HFF-Myc (cell line): ENCODE measurements around the gene MAST2.
"Not testable (repeated sequence)": the region's sequence is repeated elsewhere in the genome, so short reads cannot be mapped to it uniquely, and the experiment has no call there.

Experiments
- DNase-seq: peaks from one replicate; pipeline ENCODE4 v3.0.0-alpha.2; 2011; ENCODE audit warnings: low read depth; ENCODE audit errors: extremely low read depth
- H3K4me3 ChIP-seq: replicated peaks from 2 replicates; pipeline ENCODE4 v1.5.1; 2011; ENCODE audit warnings: low read depth, mild to moderate bottlenecking, control low read depth, low read length
- TF ChIP-seq, protein P1 (sequence below): IDR thresholded peaks from 2 replicates; pipeline ENCODE4 v1.5.1; 2012; ENCODE audit warnings: mild to moderate bottlenecking, low read depth, low read length, control low read depth; ENCODE audit errors: missing control alignments

MAST2 gene

DNA sequence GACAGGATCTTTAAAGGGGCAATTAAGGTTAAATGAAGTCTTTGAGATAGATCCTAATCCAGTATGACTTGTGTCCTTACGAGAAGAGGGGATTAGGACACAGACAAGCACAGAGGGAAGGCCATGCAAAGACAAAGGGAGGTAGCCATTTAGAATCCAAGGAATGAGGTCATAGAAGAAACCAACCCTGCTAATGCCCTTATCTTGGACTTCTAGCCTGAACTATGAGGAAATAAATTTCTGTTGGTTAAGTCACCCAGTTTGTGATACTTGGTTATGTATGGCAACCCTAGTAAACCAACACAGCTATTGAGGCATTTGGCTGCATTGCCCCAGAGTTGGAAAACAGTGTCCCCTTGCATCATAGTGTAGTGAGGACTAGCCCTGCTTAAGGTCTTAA is 121.3 kb downstream of the MAST2 start:
- DNase-seq, result no peak
- no peak overlapping the region for H3K4me3 ChIP-seq
- TF ChIP-seq, protein P1, sequence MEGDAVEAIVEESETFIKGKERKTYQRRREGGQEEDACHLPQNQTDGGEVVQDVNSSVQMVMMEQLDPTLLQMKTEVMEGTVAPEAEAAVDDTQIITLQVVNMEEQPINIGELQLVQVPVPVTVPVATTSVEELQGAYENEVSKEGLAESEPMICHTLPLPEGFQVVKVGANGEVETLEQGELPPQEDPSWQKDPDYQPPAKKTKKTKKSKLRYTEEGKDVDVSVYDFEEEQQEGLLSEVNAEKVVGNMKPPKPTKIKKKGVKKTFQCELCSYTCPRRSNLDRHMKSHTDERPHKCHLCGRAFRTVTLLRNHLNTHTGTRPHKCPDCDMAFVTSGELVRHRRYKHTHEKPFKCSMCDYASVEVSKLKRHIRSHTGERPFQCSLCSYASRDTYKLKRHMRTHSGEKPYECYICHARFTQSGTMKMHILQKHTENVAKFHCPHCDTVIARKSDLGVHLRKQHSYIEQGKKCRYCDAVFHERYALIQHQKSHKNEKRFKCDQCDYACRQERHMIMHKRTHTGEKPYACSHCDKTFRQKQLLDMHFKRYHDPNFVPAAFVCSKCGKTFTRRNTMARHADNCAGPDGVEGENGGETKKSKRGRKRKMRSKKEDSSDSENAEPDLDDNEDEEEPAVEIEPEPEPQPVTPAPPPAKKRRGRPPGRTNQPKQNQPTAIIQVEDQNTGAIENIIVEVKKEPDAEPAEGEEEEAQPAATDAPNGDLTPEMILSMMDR, result no peak

DNA sequence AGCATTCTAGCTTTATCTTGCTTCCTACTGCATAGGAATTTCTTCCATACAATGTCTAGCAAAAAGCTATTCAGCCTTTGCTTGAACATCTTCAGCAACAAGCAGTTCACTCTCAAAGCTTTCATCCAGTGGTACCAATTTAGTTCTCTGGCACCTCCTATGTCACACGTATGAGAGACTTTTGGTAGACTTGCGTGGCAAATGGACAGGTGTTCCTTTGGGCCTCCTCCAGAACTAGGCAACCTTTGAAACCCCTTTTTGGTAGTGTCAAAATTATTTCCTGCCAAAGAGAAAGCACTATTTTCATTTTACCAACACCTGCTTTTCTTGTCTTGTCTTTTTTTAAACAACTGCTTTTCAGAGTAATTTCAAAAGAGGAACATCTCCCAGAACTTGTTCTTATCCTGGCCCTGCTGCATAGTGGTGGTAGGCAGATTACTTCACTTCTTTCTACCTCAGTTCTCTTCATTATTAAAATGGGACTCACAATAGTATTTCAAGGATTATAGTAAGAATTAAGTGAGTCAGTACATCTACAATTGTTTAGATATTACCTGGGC is 122.4 kb downstream of the MAST2 start:
- TF ChIP-seq, protein P1, result no peak
- H3K4me3 ChIP-seq, result no peak overlapping the region
- DNase-seq, result no peak

DNA sequence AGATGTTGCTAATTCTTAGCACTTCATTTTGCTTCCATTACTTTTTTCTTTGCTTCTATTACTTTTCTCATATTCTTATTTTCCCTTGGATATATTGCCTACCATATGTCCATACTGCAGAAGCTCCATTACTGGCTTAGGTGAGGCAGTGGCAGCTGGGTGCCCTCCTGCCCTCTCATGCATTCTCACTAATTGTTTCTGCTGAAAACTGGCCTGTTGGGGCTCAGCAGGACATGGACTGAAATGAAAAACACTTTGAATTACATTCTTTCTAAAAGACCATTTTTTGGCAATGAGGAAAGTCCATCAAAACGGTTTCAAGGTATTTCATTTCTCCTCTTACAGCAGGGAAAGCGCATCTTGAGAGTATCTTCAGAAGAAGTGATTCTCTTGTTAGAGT is 122.9 kb downstream of the MAST2 start:
- TF ChIP-seq, protein P1, result no peak
- DNase-seq, result no peak
- no peak overlapping the region for H3K4me3 ChIP-seq

DNA sequence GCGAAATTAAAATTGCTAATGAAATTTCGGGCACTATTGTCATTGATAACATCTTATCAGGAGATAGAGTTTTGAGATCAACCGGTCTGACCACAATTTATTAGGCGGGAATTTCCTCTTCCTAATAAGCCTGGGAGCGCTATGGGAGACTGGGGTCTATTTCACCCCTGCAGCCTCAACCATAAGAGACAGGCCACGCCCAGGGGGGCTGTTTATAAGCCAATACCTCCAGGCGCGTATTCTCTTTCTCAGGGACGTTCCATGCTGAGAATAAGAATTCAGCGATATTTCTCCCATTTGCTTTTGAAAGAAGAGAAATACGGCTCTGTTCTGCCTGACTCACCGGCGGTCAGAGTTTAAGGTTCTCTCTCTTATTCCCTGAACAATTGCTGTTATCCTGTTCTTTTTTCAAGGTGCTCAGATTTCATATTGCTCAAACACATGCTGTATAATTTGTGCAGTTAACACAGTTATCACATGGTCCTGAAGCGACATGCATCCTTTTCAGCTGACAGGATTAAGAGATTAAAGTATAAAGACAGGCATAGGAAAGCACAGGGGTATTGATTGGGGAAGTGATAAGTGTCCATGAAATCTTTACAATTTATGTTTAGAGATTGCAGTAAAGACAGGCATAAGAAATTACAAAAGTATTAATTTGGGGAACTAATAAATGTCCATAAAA is 124.0 kb downstream of the MAST2 start:
- not testable (repeated sequence) for H3K4me3 ChIP-seq, DNase-seq

DNA sequence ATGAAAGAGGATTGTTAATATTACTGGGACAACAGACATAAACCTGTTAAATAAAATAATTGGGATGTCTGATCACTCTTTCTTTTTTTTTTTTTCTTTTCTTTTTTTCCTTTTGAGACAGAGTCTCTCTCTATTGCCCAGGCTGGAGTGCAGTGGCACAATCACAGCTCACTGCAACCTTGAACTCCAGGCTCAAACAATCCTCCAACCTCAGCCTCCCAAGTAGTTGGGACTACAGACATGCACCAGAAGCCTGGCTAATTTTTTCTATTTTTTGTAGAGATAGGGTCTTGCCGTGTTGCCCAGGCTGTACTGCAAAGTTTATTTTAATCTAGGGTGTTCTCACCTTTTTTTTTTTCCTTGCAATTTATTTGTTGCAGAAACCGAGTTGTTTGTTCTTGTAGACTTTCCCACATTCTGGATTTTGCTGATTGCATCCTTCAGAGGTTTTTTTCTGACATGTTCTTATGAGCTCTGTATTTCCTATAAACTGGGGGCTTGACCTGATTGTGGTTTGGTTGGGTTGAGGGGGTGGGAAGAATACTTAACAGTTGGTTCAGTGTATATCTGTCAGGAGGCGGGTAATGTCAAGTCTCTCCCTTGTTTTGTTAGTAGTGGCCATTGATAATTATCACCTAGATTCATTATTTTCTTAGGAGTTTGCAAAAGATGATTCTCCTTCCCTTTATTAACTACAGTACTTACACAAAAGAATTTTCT is 125.2 kb downstream of the MAST2 start:
- TF ChIP-seq, protein P1, result no peak
- H3K4me3 ChIP-seq, result no peak overlapping the region
- no peak for DNase-seq

DNA sequence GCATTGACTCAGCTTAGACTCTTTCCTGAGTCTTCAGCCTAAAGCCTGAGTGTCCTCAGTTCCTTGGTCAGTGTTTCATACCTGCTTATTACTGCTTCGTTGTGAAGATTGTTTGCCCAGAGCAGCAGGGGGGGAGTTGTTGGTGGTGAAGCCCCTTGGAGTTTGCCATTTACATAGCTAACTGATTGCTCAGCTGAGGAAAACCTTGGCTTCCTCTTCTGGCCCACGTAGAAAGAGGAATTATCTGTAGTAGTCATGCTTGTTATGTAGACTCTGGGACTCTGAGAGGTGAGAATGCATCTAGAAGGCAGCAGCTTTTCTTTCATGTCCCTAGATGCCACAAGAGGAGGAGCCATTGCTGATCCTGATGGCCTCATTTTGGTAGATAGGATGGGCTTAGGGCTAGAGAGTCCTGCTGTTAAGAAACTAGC is 125.9 kb downstream of the MAST2 start:
- DNase-seq, result no peak
- TF ChIP-seq, protein P1, result no peak
- H3K4me3 ChIP-seq, result no peak overlapping the region
